Choroid plexus epithelial cell (primary cell): ENCODE results near the gene FAM156A.
"Not testable (repeated sequence)": the region's sequence is repeated elsewhere in the genome, so short reads cannot be mapped to it uniquely, and the experiment has no call there.

Source experiments
- DNase-seq: peaks from one replicate; pipeline ENCODE4 v3.0.0-alpha.2; 2010; ENCODE audit warnings: low read depth
- H3K4me3 ChIP-seq: 2 replicates; pipeline ENCODE4 v1.5.1; 2011; ENCODE audit warnings: low read depth, mild to moderate bottlenecking, control low read depth, low read length, moderate library complexity
- TF ChIP-seq, protein P1 (sequence below): conservative IDR thresholded peaks from 2 replicates; pipeline ENCODE4 v1.5.1; 2011; ENCODE audit warnings: low read depth, mild to moderate bottlenecking, control low read depth, inconsistent platforms, low read length, moderate library complexity

Gene FAM156A

DNA sequence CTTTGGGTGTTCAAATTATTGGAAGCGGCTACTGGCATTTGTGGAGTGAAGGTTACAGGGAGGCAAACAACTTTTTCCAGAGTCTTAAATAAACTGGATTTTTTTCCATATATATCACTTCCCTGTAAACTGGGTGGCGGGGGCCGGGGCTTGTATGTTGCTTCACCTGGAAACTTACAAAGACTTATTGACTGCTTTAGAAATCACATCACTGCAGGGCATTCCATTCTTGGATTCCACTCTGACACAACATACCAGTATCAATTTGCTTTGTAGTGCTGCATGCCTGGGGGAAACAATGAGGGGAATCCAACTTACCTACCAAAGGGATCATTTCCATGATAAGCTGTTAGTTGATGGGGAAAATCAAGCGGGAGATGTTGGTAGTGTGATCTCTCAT, 21.7 kb upstream of the FAM156A start:
- TF ChIP-seq, protein P1, sequence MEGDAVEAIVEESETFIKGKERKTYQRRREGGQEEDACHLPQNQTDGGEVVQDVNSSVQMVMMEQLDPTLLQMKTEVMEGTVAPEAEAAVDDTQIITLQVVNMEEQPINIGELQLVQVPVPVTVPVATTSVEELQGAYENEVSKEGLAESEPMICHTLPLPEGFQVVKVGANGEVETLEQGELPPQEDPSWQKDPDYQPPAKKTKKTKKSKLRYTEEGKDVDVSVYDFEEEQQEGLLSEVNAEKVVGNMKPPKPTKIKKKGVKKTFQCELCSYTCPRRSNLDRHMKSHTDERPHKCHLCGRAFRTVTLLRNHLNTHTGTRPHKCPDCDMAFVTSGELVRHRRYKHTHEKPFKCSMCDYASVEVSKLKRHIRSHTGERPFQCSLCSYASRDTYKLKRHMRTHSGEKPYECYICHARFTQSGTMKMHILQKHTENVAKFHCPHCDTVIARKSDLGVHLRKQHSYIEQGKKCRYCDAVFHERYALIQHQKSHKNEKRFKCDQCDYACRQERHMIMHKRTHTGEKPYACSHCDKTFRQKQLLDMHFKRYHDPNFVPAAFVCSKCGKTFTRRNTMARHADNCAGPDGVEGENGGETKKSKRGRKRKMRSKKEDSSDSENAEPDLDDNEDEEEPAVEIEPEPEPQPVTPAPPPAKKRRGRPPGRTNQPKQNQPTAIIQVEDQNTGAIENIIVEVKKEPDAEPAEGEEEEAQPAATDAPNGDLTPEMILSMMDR: no peak
- DNase-seq: peak; percentile 44
- no peak overlapping the region for H3K4me3 ChIP-seq

DNA sequence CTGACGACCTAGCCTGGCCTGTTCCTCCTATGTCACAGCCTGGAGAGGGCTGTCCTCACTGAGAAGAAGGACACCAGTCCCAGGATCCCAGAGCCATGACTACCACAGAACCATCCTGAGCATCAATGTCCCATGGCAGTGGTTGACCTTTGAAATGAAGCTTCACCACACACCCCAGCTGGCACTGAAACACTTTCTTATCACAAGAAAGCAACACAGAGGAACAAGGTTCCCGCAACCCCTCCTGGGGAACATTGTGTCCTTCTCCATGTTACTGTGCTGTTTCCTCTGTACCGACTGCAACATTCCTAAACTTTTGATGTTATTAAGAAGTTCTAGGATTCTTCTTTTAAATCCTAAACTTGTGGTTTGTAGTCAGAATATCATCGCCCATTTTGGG, 21.2 kb upstream of the FAM156A start:
- DNase-seq: peak; percentile 29
- no peak overlapping the region for H3K4me3 ChIP-seq
- TF ChIP-seq, protein P1: no peak

DNA sequence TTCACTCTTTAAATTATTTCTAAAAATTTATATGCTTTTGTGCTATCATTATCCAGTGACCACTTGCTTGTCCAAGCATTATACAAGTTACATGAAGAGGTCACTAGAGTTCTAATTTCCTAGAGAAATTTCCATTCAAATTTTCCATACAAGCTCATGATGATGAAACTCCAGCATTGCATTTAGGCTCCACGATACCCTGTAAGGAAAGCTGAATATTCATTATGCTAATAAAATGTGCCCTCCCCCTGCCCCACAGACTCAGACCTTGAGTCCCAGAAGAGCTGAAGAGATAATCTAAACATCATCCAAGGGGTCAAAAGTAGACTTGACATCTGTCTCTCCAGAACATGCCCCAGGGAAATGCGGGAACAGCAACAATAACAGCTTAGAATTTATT, 19.6 kb upstream of the FAM156A start:
- DNase-seq: no peak

DNA sequence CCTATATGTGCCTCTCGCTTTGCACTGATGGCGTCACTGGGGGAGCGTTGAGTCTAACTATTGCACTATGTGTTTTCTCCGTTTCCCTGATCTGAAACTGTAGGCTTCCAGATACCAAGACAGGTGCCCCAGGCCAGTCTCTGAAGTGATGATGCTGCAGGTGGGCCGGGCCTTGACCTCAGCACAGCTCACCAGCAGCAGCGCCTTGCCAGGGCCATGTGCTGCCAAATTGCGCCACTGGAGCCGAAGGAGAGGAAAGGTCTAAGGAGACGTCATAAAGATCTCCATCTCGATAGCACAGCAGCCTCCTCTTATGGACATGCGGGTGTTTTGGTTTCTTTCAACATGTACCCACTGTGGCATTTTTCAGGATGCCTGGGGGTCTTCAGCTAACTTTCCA, 17.3 kb upstream of the FAM156A start:
- not testable (repeated sequence) for DNase-seq, H3K4me3 ChIP-seq

More for the DNA sequence above, 19.6 kb upstream of the FAM156A start:
- TF ChIP-seq, protein P1: no peak
- no peak overlapping the region for H3K4me3 ChIP-seq

DNA sequence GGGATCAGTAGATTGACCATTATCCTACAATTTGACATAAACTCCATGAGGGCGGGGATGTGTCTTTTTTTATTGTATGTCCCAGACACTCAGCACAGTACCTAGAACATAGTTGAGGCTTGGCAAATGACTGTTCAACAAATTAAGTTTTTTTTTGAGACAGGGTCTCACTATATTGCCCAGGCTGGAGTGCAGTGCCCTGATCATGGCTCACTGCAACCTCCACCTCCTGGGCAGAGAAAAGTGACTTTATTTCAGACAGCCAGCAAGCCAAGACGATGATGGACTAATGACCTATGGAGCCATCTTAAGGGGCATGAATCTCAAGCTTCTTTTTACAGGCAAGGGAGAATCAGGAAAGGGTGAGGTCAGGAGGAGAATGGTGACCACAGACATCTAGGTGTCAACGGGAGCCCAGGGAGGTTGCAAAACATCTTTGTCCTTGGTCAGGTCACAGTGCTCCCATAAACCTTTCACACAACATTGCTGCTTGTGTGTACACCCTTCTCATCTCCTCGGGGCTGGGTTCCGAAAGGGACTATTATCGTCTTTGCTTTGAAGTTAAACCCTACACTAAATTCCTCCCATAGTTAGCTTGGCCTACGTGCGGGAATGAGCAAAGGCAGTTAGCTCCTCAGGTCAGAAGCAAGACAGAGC, 16.1 kb upstream of the FAM156A start:
- not testable (repeated sequence) for DNase-seq, H3K4me3 ChIP-seq

DNA sequence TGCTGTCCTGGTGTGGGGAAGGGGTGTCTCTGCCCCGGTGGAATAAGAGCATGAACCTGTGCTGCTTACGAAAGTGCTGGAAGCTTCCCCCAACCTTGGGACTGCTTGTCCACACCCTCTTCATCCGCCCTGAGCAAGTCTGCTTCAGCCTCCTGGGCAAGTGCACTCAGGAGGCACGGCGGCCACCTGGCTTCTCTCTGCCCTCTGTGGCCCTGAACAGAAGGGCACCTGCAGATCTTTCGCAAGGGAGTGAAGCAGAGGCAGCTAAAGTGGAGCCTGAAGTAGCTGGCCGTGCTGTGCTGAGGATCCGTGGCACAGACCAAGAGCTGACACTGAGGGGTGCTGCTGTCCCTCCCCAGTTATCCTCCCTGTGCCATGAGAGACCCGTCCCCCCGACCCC, 9.6 kb upstream of the FAM156A start:
- DNase-seq, H3K4me3 ChIP-seq: not testable (repeated sequence)

DNA sequence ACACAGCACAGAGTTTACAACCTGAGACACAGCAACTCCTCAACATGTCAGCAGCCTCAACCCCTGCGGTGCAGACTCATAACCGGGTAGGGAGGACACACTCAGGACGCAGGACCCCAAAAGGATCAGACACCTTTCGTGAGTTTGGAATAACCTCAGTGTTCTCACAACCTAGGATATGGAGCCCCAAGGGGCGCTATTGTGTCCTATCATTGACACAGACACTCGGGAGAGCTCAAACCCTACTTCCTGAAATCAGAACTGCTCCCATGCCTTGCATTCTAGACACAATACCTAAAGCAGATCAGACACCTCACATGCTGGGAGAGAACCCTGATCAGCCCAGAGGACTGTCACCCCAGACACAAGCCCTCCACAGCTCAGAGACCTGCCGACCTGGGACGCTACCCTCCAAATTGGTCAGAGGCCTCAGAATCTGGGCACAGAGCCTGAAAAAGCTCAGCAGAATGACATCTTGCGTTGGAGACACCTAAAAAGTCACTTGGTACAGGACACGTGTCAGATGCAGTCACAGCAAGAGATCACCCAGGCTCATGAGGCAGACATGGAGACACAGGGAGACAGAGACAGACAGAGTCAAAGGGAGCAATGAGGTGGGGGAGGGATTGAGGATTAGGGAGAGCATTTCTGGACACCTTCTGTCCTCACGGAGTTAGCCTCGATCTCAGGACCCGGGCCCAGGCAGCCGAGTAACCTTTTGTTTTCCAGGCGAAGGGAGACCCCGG, 8.8 kb upstream of the FAM156A start:
- not testable (repeated sequence) for DNase-seq, H3K4me3 ChIP-seq

DNA sequence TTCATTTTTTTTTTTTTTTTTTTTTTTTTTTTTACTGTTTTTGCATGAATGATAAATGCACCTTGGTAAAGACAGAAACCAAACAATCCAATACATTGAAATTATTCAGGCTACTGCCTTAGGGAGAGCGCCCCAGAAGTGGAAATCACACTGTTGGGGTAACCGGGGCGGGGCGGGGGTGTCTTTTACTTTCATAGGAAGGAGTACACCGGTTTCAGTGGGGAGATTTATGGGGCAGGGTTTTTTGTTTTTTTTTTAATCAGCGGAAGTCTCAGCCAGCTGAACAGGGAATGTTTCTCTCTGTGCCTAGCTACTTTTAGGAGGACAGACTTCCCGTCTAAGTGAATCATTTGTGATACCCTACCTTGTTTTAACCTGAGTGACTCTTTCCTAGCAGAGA, 643 bp upstream of the FAM156A start:
- DNase-seq: not testable (repeated sequence)

DNA sequence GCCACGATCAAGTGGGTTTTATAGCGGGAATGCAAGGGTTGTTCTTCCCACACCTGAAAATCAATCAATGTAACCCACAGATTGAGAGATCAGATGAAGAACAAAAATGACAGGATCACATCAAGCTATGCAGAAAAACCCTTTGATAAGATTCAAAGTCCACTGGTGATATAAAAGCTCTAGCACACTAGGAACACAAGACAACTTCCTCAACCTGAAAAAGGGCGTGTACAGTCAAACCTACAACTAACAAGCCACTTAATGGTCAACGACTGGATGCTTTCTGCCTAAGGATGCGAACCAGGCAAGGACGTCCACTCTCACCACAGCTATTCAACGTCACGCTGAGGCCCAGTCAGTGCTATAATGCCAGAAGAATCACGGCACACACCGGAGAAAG, 8.4 kb downstream of the FAM156A start:
- H3K4me3 ChIP-seq, DNase-seq: not testable (repeated sequence)

More for the DNA sequence above, 643 bp upstream of the FAM156A start:
- H3K4me3 ChIP-seq: not testable (repeated sequence)

DNA sequence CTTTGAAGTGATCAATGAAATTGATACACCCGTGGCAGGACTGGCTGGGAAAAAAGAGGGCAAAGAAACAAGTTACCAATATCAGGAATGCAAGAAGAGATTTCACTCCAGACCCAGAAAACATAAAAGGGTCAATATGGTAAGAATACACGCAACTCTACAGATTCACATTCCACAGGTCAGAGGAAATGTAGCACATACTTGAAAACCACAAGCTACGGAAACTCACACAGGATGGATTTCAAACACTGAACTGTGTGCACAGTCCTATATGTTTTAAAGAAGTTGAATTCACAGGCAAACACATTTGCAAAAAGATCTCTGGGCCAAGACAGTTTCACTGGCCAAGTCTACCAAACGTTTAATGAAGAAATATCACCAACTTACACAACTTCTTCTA, 9.0 kb downstream of the FAM156A start:
- H3K4me3 ChIP-seq, DNase-seq: not testable (repeated sequence)

DNA sequence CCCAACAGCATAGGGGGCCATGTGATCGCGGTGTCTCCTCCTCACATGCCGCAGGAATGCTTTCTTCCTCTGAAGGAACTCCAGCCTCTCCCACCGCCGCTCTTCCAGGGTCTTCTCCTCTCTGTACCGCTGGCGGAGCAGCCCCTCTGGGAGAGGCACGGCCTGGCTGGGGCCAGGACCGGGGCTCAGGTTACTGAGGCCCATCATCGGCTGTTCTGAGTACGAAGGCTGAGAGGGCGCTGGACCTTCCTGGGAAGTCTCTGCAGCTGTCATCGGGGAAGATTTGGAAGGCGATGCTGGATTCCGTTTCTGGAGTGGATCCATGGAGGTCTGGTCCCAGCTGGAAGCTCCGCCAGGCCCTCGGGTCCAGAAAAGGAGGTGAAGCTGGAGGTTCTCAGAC, 10.1 kb downstream of the FAM156A start:
- H3K4me3 ChIP-seq, DNase-seq: not testable (repeated sequence)

DNA sequence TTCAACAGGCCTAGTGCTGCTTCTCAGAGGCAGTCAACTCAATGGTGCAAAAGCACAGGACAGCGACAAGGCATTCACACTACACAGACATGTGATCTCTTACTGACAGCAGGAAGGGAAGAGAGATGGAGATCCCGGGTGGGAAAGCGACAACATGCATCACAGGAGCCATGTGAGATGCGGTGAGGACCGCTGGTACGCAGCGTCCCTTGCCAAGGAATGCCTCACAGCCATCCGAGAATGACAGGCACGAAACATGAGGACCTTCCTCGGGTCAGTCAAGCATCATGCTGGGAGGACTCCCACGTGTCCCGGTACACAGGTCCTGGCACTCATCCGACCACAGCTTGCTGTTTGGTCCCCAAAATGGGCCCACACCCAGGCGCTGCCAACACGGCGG, 10.8 kb downstream of the FAM156A start:
- not testable (repeated sequence) for H3K4me3 ChIP-seq, DNase-seq

DNA sequence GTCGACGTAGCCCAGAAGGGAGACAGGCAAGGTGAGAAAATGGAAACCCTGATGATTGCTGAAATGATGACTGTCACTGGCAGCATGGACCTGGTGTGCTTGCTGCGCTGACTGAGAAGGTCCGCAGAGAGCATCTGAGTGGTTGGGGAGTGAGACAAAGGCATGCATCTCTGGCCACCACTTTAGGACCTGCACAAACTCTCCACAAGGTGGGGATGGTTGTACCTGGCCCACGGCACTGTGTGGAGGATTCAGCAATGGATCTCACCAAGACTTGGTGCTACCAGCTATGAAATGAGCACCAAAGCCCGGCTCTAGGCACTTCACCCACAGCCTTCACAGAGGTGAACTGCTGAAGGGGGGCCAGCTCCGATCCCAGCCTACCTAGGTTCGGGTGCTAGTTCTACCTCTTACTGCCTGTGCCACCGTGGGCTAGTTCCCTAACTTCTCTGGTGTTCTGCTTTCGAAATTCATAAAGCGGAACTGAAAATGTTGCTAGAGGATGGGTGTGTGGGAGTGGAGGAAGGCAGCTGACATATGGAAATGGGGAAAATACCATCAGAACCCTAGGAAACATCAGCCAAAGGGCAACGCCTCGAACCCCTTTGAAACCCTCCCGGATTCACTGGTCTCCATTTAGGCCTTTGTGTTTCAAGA, 12.4 kb downstream of the FAM156A start:
- H3K4me3 ChIP-seq, DNase-seq: not testable (repeated sequence)

DNA sequence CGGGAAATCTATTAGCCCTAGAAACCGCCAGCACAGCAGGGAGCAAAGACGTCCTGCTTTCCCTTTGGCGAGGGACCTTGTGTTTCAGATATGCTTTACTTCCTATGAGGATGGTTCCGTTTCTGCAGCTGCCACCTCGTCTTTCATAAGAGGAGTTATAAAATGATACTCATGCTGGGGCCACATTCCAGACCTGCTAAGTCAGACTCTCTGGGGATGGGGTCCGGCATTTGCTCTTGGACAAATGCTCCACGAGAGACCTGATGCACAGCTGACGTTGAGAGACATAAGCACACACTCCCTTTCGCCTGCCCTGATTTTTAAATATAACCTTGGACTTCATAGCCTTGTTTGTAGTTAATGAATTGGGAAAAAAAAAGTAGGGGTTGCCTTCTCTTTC, 16.6 kb downstream of the FAM156A start:
- not testable (repeated sequence) for DNase-seq, H3K4me3 ChIP-seq

DNA sequence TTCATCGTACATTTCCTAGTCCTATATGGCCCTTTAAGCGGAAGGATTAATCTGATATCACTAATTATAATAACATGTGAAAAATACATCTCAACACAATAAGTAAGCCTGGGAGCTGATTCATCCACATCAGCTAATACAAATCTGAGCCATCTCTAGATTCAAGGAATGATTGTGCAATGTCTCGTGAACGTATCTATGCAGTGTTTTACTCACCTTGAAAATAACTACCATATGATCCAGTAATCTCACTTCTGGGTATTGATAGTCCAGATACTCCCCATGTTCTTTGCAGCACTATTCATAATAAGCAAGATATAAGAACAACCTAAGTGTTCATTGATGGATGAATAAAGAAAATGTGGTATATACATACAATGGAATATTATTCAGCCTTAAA, 17.6 kb downstream of the FAM156A start:
- DNase-seq, H3K4me3 ChIP-seq: not testable (repeated sequence)

DNA sequence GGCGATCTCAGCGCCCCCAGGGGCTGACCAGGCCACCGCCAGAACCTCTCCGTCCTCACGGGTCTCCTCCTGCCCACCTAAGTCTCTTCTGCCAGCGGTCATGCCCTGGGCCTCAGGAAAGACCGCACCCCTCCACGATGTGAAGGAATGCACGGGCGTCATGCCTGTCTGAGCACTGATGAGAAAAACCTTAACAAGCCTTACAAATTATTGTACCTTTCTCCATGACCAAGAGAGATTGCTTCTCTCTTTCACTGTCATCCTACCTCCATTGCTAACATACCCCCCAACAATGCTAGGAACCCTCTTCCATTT, 22.9 kb downstream of the FAM156A start:
- not testable (repeated sequence) for DNase-seq
- H3K4me3 ChIP-seq: peak overlapping the region; percentile 73
